A549 (cell line): ENCODE results near the gene FAM110C. TPM values are rescaled to one million over a fixed set of nuclear protein-coding genes. Genes with fewer than 3 reads are reported as not detected.

Experiments used
- ATAC-seq, 2 experiments: fragments of 200-7000 bp in 1 of 2; fragments of >200 bp in 1 of 2; cut with Nextera tagmentation in 1 of 2; cut with Tn5 transposase in 1 of 2; 3 replicates each; pipeline versions ENCODE4 v1.8.0 to v1.9.1; 2018 to 2020; ENCODE audit warnings: mild to moderate bottlenecking in 1 of 2, moderate library complexity in 1 of 2
- CTCF ChIA-PET: fragments of 300-600 bp; sonication (Branson Sonifier 250); formaldehyde crosslinking; extraction: SDS; loops from one replicate; lab custom pipeline; 2021; ENCODE audit warnings: antibody characterized with exemption, inconsistent platforms; lab: Yijun Ruan, JAX
- POLR2A ChIA-PET: fragments of 350-600 bp; formaldehyde crosslinking; extraction: SDS; loops from one replicate; lab custom pipeline; 2021; ENCODE audit warnings: antibody characterized with exemption, inconsistent platforms; lab: Yijun Ruan, JAX
- DNase-seq, 2 experiments: peaks; one replicate each; pipeline versions ENCODE4 v3.0.0 to v3.0.0-alpha.2; 2011 to 2016; ENCODE audit warnings: low read depth in 1 of 2, low spot score in 1 of 2
- FAIRE-seq: peaks from 2 replicates; lab custom pipeline; 2011; peaks lifted over from hg19 to GRCh38; lab: Jason Lieb, UNC
- H3K27ac ChIP-seq, 2 experiments: fragments of >200 bp; sonication (Bioruptor Twin); formaldehyde crosslinking; 3 replicates each; pipeline ENCODE4 v1.5.1; 2016 to 2017
- H3K4me1 ChIP-seq: fragments of >200 bp; sonication (Bioruptor Twin); formaldehyde crosslinking; 3 replicates; pipeline ENCODE4 v1.6.1; 2016
- H3K4me2 ChIP-seq: fragments of >200 bp; sonication (Bioruptor Twin); formaldehyde crosslinking; 3 replicates; pipeline ENCODE4 v1.6.1; 2016
- H3K4me3 ChIP-seq: fragments of >200 bp; sonication (Bioruptor Twin); formaldehyde crosslinking; 3 replicates; pipeline ENCODE4 v1.5.1; 2016
- H3K9me3 ChIP-seq: fragments of >200 bp; sonication (Bioruptor Twin); formaldehyde crosslinking; 3 replicates; pipeline ENCODE4 v1.6.1; 2016
- CBX2 ChIP-seq: fragments of 200-600 bp; sonication (generic); IDR thresholded peaks from 2 replicates; pipeline ENCODE4 v1.6.1; 2016; ENCODE audit warnings: low read depth, mild to moderate bottlenecking, borderline replicate concordance
- CBX8 ChIP-seq: fragments of 200-600 bp; sonication (generic); IDR thresholded peaks from 2 replicates; pipeline ENCODE4 v1.6.1; 2016
- CEBPB ChIP-seq, 2 experiments: fragments of >200 bp in 1 of 2; sonication (Bioruptor Twin) in 1 of 2; formaldehyde crosslinking in 1 of 2; IDR thresholded peaks; 2 replicates each; pipeline ENCODE4 v1.6.1; 2012 to 2016
- EHF ChIP-seq: fragments of 250-450 bp; sonication (Bioruptor Pico); IDR thresholded peaks from 2 replicates; pipeline ENCODE4 v1.5.0; 2020; ENCODE audit warnings: mild to moderate bottlenecking
- ELK1 ChIP-seq: fragments of 150-350 bp; IDR thresholded peaks from 2 replicates; pipeline ENCODE4 v1.6.1; 2014; ENCODE audit warnings: low read depth, mild to moderate bottlenecking, low read length
- EP300 ChIP-seq, 2 experiments: fragments of >200 bp; sonication (Bioruptor Twin); formaldehyde crosslinking; IDR thresholded peaks; 2 replicates in 1 of 2; 3 replicates in 1 of 2; pipeline ENCODE4 v1.6.1; 2016 to 2017
- ESRRA ChIP-seq: fragments of 150-350 bp; IDR thresholded peaks from 2 replicates; pipeline ENCODE4 v1.6.1; 2014; ENCODE audit warnings: mild to moderate bottlenecking, low read length, borderline replicate concordance
- FOSB ChIP-seq: fragments of 250-450 bp; sonication (Bioruptor Pico); IDR thresholded peaks from 2 replicates; pipeline ENCODE4 v1.5.0; 2020; ENCODE audit warnings: mild to moderate bottlenecking, moderate library complexity
- HES2 ChIP-seq: fragments of >200 bp; sonication (Bioruptor Twin); formaldehyde crosslinking; IDR thresholded peaks from 2 replicates; pipeline ENCODE4 v1.6.1; 2016
- HMGXB4 ChIP-seq: fragments of 250-450 bp; sonication (Bioruptor Pico); IDR thresholded peaks from 2 replicates; pipeline ENCODE4 v1.5.0; 2021; ENCODE audit warnings: mild to moderate bottlenecking, moderate library complexity, borderline replicate concordance
- HOXB13 ChIP-seq: fragments of 250-450 bp; sonication (Bioruptor Pico); IDR thresholded peaks from 2 replicates; pipeline ENCODE4 v1.5.0; 2020; ENCODE audit warnings: low read depth, mild to moderate bottlenecking, moderate library complexity
- KDM1A ChIP-seq: fragments of 200-600 bp; sonication (generic); IDR thresholded peaks from 2 replicates; pipeline ENCODE4 v1.6.1; 2016; ENCODE audit warnings: low read depth, mild to moderate bottlenecking
- MYC ChIP-seq: IDR thresholded peaks from 2 replicates; pipeline ENCODE4 v1.6.1; 2012; ENCODE audit warnings: mild to moderate bottlenecking, inconsistent platforms, low read length, improper control_type of control experiment, borderline replicate concordance
- NPAS2 ChIP-seq: fragments of 250-450 bp; sonication (Bioruptor Pico); IDR thresholded peaks from 2 replicates; pipeline ENCODE4 v1.8.0; 2022; ENCODE audit warnings: mild to moderate bottlenecking, moderate library complexity, borderline replicate concordance
- POLR2AphosphoS2 ChIP-seq: conservative IDR thresholded peaks from 2 replicates; pipeline ENCODE4 v1.6.1; 2012; ENCODE audit warnings: low read length, improper control_type of control experiment, inconsistent platforms
- RARB ChIP-seq: fragments of 250-450 bp; sonication (Bioruptor Pico); IDR thresholded peaks from 2 replicates; pipeline ENCODE4 v1.8.0; 2021; ENCODE audit warnings: mild to moderate bottlenecking, moderate library complexity
- RFX5 ChIP-seq: fragments of 450-650 bp; IDR thresholded peaks from 2 replicates; pipeline ENCODE4 v1.7.1; 2014; ENCODE audit warnings: antibody characterized with exemption, mild to moderate bottlenecking, moderate library complexity
- TFCP2L1 ChIP-seq: fragments of 250-450 bp; sonication (Bioruptor Pico); IDR thresholded peaks from 2 replicates; pipeline ENCODE4 v1.5.0; 2021; ENCODE audit warnings: mild to moderate bottlenecking
- ZFP36 ChIP-seq: fragments of 450-650 bp; IDR thresholded peaks from 2 replicates; pipeline ENCODE4 v1.6.1; 2014; ENCODE audit warnings: borderline replicate concordance; ENCODE audit not compliant: partially characterized antibody
- ZNF302 ChIP-seq: fragments of 250-450 bp; sonication (Bioruptor Pico); IDR thresholded peaks from 2 replicates; pipeline ENCODE4 v1.9.0; 2021; ENCODE audit warnings: inconsistent platforms, mild to moderate bottlenecking, moderate library complexity
- WGBS: methylation state at CpG from one replicate; pipeline ENCODE4 v1.1.6; 2017; ENCODE audit errors: missing lambda C conversion rate; 5-methylcytosine and 5-hydroxymethylcytosine counted together
- polyA plus RNA-seq, 4 experiments: library from polyadenylated mRNA; depleted of rRNA in 3 of 4; stranded (reverse); fragments of >200 nt; fragmentation: RNase III in 1 of 4; extraction: RNeasy Plus Mini Kit Qiagen cat#74134 plus additional on column Dnase treatment in 1 of 4; gene quantifications; 2 replicates in 3 of 4; 3 replicates in 1 of 4; pipeline ENCODE4 v1.2.3, GENCODE V29; 2011 to 2017

Gene FAM110C
- polyA plus RNA-seq, 2 of the 4 experiments (the other 2 are of a cell fraction) = 0.08 to 0.35 TPM

- Histone ChIP-seq H3K9me3 (no peaks in the 10 kb centered on the region; the same call in 2 of the 3 replicates), H3K4me3 (no peak overlapping the region), H3K4me1 (no peaks in the 10 kb centered on the region), H3K27ac (no peak overlapping the region), H3K4me2 (no peak overlapping the region)
- no peak for TF ChIP-seq NPAS2
- no peak for TF ChIP-seq KDM1A
- no peak for TF ChIP-seq CBX8
- no peak for TF ChIP-seq HMGXB4 (CRISPR knock-in tag)
- no peak for TF ChIP-seq ZNF302
- TF ChIP-seq POLR2AphosphoS2 = no peak
- TF ChIP-seq HES2 = no peak
- no peak for TF ChIP-seq TFCP2L1 (CRISPR knock-in tag)
- no peak for TF ChIP-seq RARB (CRISPR knock-in tag)
- DNase-seq = no peak
- 7% methylated on average over 10 of the region's 10 CpGs for WGBS
- no peak for ATAC-seq
- FAIRE-seq = no peak
- CTCF ChIA-PET = interaction anchor here (1.4 to 1.6 kb wide), 2 partner anchors 11 to 16 kb away, joined by 3 to 5 read pairs; no protein-coding TSS in a partner anchor
- POLR2A ChIA-PET = no interaction called here
These were observed 34.8 kb upstream of the FAM110C start for GRCh38 chr2:80971-81736.

- Histone ChIP-seq H3K4me1 (no peaks in the 10 kb centered on the region), H3K4me3 (no peak overlapping the region), H3K9me3 (no peaks in the 10 kb centered on the region; the same call in 2 of the 3 replicates), H3K4me2 (no peak overlapping the region), H3K27ac (no peak overlapping the region)
- ChIA-PET POLR2A (no interaction called here), CTCF (interaction anchor here (1.4 to 1.6 kb wide), 2 partner anchors 12 to 15 kb away, joined by 3 to 5 read pairs; no protein-coding TSS in a partner anchor)
- no peak for FAIRE-seq
- no peak for ATAC-seq
- TF ChIP-seq HOXB13 (CRISPR knock-in tag) = no peak
- TF ChIP-seq HES2 = no peak
- TF ChIP-seq NPAS2 = no peak
- no peak for TF ChIP-seq EHF (CRISPR knock-in tag)
- TF ChIP-seq CBX2 = no peak
- DNase-seq = no peak
- 0% methylated on average over 4 of the region's 4 CpGs for WGBS
These were observed 34.1 kb upstream of the FAM110C start for GRCh38 chr2:80378-80777.

GRCh38 chr2:71309-72035 lies 25.2 kb upstream of the FAM110C start:
- FAIRE-seq (no peak), DNase-seq (no peak), ATAC-seq (no peak)
- H3K27ac ChIP-seq = no peak overlapping the region
- no peaks in the 10 kb centered on the region for H3K9me3 ChIP-seq
- H3K4me3 ChIP-seq = no peak overlapping the region
- POLR2A ChIA-PET = no interaction called here
- H3K4me1 ChIP-seq = no peaks in the 10 kb centered on the region
- CTCF ChIA-PET = no interaction called here
- no peak for TF ChIP-seq ZFP36
- TF ChIP-seq EHF (CRISPR knock-in tag) = no peak
- no peak for TF ChIP-seq FOSB (CRISPR knock-in tag)
- no peak for TF ChIP-seq RARB (CRISPR knock-in tag)
- TF ChIP-seq MYC = no peak
- no peak for TF ChIP-seq HOXB13 (CRISPR knock-in tag)
- TF ChIP-seq CEBPB (IDR thresholded peaks at IDR 0.05) = no peak
- no peak for TF ChIP-seq RFX5
- no peak for TF ChIP-seq ELK1
- TF ChIP-seq EP300 (IDR thresholded peaks at IDR 0.05) = no peak
- no peak for TF ChIP-seq ESRRA
- 19% methylated on average over 5 of the region's 5 CpGs for WGBS
- no peak overlapping the region for H3K4me2 ChIP-seq
